Measurements from ENCODE around the gene ERVK3-1.
"Not testable (repeated sequence)": the region's sequence is repeated elsewhere in the genome, so short reads cannot be mapped to it uniquely, and the experiment has no call there.

The ERVK3-1 gene

DNA sequence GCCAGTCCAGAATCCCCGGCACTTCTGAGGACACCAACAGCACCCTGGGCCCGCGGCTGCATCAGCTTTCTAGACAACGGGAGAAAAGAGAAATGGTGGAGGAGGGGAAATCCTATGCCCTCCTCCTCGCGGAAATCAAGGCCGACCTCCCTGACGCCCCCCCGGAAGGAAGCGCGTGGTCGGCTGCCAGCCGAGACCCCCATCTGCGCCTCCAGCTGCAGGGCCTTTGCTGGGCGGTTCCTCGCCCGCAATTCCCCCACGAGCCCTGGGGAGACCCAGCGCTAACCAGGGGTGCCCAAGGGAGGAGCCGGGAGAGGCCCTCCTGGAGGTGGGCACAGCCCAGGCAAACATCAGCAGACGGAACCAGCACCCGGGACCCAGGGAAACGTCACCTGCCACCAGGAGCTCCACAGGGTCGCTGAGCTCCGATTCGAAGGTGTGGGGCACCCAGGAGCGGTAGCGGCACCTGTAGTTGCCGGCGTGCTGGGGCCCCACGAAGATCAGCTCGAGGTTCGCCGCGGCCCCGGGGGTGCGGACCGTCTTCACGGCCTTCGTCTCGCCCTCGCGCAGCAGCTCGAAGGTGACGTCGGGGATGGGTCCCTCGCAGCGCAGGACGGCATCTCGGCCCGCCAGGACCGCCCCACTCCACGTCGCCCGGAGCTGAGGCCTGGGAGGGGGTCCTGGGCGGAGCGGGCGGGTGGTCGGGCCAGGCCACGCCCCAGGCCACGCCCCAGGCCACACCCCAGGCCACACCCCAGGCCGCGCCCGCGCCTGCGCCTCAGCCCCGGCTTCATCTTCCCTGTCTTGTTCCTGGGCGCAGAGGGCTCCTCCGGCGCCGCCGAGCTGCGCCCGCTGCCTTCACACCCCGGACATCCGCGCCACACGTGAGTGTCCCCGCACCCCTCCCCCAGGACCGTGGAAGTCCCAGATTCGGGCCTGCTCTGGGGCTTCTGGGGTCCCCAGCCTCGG, 42.1 kb downstream of the ERVK3-1 start:
- DNase-seq = peak; percentile 53

DNA sequence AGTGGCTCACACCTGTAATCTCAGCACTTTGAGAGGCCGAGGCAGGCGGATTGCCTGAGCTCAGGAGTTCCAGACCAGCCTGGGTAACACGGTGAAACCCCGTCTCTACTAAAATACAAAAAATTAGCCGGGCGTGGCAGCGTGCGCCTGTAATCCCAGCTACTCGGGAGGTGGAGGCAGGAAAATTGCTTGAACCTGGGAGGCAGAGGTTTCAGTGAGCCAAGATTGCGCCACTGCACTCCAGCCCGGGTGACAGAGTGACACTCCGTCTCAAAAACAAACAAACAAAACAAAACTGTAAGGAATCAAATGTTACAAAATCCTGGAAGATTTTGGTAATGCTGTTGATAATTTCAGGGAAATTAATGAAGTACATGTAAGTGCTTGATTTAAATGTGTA, 42.9 kb downstream of the ERVK3-1 start:
- not testable (repeated sequence) for DNase-seq

DNA sequence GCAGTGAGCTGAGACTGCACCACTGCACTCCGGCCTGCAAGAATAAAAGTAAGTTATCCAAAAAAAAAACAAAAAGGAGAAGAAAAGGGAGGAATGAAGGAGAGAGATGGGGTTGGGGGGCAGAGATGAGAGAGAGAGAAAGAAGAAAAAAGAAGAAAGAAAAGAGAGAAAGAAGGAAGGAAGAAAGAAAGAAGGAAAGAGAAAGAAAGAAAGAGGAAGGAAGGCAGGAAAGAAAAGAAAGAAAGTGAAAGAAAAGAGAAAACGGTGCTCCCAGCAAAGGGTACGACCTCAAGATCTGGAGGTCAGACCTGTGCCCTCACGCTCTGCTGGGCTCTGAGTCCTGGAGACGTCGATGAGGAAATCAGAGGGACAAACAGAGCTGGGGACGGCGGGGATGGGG, 44.4 kb downstream of the ERVK3-1 start:
- no peak for DNase-seq

DNA sequence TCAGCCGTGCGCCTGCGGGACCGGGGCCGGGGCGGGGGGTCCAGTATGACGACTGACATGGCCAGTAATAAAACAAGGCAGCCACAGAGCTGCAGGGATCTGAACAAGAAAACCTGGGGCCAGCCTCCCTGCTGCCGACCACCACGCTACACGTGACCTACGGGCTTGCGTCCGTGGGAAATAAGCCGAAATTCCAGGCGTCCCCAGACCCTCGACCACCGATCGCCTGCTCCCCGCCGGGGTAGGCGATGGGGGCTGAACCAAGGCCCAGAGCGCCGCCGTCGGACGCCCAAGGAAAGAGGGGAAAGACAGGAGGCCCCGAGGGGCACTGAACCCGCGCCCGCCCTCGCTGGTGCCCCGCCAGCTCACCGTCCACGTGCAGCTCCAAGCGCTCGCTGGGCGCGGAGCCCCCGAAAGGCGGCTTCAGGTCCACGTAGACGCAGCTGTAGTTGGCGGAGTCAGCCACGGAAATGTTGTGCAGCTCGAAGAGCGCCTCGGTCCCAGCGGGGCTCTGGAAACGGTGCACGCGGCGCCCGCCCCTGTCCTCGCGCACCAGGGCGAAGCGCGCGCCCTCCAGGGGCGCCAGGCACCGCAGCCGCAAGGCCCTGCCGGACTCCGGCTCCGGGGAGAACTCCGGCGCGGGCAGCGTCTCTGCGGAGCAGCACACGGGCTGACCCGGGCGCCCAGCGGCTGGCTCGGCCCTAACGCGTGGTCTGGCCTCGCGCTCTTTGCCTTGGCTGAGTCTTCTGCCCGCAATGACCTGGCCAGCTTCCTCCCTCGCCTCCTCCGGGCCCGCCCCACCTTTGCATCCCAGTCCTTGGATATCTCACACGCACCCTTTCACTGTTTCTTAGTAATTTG, 45.1 kb downstream of the ERVK3-1 start:
- no peak for DNase-seq

DNA sequence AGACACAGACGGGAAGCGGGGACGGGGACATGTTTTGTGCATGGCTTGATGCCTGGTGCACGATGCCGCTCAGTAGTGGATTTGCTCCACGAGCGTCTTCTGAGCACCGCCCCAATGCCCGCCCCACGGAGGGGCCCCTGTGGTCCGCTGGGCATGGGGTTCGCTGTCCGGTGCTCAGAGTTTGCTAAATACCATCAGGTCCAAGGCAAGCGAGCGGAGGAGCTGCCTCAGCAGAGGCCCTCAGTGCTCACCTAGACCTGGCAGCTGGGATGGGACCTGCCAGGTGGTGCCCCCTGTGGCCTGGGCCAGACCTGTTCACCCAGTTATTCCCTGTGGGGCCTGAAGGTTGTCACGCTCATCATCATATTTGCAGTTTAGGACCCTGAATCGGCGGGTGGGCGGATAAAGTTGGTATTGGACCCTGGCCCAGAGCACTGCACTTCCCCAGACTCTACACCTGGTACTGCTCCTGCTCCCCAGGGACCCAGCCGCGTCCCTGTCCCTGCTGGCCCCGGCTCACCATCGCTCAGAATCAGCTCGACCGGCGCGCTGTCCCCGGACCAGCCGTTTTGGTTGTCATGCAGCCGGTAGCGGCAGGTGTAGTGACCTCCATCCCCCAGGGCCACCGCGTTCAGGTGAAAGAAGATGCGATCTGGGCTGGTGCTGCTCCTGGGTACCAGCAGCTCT, 45.8 kb downstream of the ERVK3-1 start:
- no peak for DNase-seq

DNA sequence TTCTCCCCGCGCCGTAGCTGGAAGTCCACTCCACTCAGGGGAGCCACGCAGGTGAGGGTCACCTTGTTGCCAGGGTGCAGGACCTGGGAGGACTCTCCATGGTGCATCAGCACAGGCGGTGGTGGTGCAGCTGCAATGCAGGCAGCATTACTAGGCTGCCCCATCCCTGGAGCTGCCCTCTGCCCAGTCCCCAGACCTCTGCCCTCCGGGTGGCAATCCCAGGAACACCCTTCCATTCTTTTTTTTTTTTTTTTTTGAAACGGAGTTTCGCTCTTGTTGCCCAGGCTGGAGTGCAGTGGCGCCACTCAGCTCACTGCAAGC, 46.3 kb downstream of the ERVK3-1 start:
- no peak for DNase-seq

DNA sequence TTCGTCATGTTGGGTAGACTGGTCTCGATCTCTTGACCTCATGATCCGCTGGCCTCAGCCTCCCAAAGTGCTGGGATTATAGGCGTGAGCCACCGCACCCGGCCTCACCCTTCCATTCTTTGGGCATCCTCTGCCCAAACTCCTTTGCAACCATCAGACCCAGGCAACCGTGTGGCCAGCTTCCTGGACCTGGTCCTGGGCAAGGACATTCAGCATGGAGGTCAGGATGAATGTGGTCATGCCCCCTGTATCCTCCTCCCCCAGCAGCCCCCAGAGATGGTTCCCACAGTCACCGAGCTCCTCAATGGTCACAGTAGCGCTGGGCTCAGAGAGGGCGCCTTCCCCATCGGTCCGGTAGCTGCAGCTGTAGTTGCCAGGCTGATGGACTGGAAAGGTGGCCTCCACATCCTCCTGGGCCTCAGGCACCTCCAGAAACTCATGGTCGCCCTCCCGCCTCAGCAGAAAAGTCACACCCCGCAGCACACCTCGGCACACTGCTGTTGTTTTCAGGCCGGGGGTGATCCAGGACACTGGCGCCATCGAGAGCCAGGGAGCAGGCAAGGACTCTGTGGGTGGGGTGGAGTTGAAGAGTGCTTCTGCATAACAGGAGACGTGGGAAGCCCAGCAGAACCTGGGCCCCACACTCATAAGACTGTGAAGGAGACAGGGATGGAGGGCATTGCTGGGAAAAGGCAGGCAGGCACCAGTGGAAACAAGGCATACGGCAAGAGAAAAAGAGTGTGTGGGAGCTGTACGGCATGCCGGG, 47.0 kb downstream of the ERVK3-1 start:
- DNase-seq = no peak

DNA sequence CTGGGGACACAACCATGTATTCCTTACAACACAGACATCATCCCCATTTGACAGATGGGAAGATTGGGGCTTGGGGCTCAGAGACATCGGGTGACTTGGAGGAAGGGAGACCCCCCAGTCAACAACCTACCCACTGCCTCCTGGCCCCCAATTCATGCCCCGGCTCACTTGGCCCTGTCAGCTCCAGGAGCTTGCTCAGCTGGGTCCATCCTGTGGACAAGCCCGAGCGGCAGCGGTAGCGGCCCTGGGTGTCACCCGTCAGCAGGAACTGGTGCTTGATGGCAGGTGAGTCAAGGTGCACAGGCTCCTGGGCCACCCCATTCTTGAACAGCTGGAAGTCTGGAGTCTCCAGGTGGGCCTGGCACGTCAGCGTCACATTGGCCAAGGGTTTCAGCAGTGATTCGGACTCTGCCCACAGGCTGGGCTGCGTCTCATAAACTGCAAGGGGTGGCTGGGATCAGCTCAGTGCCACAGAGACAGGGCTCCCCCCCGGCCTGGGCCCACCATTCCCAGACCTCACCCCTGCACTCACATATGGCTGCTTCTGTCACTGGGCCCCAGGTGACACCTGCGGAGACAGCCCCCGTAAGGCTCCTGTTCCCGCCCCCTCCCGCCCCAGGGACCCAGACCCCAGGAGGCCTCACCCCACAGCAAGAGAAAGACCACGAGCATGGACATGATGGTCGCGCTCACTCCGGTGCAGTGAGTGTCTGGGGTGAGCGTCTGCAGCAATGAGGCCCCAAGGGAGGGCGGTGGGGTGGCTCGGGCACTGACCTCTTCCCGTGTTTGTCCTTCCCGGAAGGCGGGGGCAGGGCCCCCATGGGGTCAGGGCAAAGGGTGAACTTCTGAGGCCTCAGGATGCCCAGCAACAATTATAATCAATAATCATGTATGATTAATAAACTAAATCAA, 47.8 kb downstream of the ERVK3-1 start, which contains the start of gene A1BG:
Gene A1BG (minus strand): TSS at position 733 of the 912 bp plus-strand sequence. CDS start 55 bp downstream, at position 678.
- DNase-seq = no peak

DNA sequence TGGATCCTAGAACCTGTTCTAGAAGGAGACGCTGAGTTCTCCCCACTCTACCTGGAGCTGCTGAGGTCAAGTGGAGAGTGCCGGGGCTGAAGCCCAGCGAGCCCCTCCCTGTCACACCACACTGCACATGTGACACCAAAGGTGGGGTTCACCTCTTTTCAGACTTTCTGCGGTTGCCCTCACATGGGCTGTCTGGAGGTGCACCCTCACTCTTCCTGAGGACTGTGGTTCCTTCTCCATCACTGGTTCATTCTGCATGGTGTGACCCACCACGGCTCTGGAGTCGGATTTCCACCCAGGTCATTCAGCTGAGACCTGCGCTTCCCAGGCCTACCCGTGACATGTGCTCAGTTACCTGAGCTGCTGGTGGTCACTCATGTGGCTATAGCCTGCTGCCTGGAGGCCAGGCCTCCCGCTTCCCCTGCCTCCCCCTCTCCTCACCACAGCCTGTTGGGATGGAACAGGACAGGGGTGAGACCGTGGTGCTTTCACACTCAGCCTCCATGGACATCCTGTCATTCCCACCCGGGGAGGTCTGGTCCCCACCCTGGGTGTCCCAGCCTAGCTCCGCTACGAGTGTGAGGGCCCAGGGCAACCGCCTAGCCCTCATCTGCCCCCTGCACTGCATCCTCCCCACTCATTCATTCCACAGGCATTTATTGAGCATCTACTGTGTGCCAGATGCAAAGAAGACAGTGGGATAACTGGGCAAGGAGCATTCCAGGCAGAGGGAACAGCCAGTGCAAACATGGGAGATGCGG, 48.7 kb downstream of the ERVK3-1 start:
- DNase-seq = no peak

DNA sequence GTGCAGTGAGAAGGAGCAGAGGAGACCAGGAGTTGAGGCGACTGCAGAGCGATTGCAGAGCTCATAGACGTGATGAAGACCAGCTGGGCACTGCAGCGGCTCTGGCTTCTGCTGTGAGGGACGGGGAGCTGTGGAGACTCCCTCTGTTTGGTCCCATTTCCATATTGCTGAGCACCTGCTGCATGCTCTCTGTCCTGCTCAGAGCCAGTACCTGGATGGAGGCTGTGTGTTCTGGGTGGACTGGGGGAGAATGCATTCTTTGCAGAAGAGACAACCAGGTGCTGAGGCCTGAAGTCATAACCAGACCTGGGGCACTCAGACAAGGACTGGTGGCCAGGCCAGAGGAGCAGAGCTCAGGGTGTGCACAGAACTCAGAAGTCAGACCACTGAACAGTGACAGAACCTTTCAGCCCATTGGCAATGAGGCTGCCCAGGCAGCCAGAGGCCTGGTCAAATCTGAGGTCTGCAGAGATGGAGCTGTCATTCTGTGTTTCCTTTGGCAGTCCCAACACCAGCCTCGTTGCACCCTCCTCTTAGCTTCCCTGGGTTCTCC, 49.4 kb downstream of the ERVK3-1 start:
- no peak for DNase-seq

DNA sequence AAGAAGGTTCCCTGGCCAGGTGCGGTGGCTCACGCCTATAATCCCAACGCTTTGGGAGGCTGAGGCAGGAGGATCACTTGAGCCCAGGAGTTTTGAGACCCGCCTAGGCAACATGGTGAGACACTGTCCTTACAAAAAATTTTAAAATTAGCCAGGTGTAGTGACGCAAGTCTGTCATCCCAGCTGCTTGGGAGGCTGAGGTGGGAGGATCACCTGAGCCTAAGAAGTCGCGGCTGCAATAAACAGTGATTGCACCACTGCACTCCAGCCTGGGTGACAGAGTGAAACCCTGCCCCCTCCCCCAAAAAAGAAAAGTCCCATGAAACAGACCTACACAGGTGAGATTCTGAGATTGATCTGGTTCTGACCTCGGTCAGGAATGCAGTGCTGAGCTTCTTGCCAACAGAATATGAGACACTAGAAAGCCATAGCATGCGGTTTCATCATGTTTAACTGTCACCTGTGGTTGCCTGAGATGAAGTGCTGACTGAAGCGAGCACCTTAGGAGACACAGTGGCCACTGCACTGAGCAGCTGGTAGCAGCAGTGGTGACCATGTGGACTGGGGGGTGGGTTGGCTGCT, 50.1 kb downstream of the ERVK3-1 start:
- DNase-seq = no peak

DNA sequence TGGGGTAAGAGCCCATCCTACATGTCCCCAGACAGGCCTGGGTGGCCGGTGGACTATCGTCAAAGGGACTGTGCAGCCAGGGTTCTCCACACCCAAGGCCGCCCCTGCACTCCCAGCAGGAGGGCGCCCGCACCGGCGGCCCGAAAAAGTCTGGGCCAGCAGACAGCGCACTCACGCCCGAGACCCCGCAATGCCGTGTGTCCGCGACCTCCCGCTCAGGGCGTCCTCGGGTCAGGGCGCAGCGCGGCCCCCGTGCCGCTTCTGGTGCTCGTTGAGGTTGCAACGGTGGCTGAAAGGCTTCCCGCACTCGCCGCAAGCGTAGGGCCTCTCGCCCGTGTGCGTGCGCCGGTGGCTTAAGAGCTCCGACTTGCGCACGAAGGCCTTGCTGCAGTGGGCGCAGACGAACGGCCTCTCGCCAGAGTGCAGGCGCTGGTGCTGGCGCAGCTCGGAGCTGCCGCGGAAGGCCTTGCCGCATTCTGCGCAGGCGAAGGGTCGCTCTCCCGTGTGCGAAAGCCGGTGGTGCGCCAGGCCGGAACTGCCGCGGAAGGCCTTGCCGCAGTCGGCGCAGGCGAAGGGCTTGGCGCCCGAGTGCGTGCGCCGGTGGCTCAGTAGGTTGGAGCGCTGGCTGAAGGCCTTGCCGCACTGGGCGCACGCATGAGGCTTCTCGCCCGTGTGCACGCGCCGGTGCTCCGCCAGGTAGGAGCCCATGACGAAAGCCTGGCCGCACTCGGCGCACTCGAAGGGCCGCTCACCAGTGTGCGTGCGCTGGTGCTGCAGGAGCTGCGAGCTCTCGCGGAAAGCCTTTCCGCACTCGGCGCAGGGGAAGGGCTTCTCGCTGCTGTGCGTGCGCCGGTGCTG, 51.0 kb downstream of the ERVK3-1 start:
- DNase-seq = no peak

DNA sequence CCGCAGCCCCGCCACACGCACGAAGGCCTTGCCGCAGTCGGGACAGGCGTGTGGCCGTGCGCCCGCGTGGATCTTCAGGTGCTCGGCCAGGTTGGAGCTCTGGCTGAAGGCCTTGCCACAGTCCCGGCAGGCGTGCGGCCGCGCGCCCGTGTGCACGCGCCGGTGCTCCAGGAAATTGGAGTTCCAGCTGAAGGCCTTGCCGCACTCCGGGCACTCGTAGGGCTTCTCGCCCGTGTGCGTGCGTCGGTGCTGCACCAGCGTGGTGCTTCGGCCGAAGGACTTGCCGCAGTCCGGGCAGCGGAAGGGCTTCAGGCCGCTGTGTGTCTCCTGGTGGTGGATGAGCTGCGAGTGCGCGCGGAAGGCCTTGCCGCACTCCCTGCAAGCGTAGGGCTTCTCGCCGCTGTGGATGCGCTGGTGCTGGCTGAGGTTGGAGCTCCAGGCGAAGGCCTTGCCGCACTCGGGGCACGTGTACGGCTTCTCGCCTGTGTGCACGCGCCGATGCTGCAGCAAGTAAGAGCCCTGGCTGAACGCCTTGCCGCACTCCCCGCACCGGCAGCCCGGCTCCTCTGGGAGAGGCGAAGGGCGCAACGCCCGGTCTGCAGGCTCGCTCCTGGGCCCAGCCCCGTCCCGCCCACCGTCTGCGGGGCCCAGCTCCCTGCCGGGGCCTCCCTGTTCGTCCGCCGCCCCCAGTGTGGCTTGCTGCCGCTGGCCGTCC, 51.7 kb downstream of the ERVK3-1 start:
- DNase-seq = no peak

DNA sequence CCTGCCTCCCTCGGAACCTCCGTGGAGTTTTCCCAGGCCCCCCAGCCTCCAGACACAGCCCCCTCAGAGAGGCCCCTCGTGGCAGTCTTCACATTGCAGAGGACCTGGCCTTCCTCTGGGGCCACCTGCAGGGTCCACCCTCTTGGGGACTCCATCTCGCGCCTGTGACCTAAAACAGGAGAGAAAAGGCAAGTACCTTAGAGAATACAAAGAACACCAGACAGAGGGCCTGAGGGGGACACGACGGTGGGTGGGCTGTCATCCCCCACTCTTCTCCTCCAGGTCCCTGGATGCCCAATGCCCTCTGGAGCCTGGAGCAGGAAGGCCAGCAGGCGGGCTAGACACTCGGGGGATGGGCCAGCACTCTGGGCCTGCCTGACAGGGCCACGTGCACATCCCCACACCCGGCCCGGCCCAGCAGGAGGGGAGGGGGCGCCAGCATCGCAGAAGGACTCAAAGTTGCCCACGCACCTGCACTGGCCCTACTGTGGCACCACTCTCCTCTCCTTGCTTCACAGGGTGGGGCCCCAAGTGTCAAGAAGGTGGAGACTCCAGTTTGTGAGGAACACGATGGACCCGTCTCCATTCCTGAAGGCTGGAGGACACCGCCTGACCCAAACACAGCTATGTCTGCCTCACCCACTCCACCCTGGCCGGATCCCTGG, 52.4 kb downstream of the ERVK3-1 start:
- DNase-seq = no peak

DNA sequence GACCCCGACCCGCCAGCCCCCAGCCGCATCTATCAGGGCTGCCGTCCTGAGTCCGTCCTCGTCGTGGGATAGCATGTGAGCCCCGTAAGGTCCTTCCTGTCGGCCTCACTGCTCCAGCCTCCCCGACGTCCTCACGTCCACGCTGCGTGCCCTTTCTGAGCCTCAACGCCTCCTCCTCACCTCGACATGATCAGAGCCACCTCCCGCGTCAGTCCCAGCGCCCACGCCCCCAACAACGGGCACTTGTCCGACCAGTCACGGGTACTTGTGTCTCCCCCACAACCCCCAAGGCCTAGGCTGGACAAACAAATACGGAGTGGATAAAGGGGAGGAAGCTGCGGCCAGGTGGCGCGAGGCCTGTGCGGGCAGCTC, 56.7 kb downstream of the ERVK3-1 start:
- no peak for DNase-seq

DNA sequence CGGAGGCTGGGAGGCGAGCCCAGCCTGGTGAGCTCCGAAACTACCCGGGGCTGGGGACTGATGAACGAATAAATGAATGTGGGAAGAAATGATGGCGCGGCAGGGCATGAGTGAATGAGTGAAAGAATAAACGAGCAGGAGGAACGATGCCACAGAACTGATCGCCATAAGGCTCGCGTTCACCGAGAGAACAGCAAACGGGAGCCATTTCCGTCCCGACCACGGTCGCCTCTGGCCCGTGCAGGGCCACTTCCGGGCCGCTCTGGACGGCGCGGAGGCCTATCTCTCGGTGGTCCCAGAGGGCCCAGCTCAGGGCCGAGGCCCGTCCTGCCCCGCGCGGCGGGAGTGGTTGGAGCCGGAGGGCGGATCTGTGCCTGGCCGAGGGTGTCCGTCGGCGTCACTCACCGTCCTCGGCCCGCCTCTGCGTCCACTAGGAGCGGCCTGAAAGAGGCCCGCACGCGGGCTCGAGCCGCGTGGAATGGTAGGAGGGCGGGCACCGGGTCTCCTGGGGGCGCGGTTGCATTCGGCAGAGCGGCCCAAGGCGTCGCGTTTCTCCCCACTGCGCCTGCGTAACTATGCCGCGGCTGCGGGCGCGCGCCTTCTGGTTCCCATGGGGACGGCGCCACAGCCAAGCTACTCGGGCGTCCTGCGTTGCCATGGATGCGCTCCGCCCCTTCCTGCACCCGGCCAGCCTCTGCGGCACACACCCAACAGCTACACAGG, 57.3 kb downstream of the ERVK3-1 start, which contains the start of gene ZNF497:
Gene ZNF497 (minus strand): TSS at position 480 of the 723 bp plus-strand sequence. CDS start 5,116 bp downstream, outside the sequence.
- DNase-seq = peak; percentile 91

DNA sequence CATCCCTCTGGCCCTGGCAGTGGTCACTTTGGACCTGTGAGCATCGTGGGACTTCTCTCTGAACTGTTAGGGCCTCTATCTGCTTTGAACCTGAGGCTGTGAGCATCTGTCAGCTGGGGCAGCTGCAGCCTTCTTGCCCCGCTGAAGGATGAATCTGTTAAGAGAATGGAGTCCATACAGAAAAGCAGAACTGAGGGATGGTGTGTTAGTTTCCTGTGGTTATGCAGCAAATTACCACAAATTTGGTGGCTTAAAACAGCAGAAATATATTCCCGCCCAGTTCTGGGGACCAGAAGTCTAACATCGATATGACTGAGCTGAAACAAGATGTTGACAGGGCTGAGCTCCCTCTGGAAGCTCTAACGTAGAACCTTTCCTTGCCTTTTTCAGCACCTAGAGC, 59.0 kb downstream of the ERVK3-1 start:
- no peak for DNase-seq
